CD14-positive monocyte (primary cell): ENCODE results near the gene ZNF837. TPM values are rescaled to one million over a fixed set of nuclear protein-coding genes. Genes with fewer than 3 reads are reported as not detected.

Source experiments
- DNase-seq, 3 donors: peaks; one replicate each; pipeline ENCODE4 v3.0.0-alpha.2; 2011 to 2022
- H2AFZ ChIP-seq: 2 replicates; pipeline ENCODE4 v1.6.0; 2012; ENCODE audit warnings: mild to moderate bottlenecking, low read depth, low read length, inconsistent platforms; ENCODE audit not compliant: insufficient read depth, poor library complexity, severe bottlenecking
- H3K27ac ChIP-seq, 2 donors: 1 replicate in 1 of 2; 2 replicates in 1 of 2; pipeline ENCODE4 v1.5.1; 2012 to 2013; ENCODE audit warnings: low read length in 2 of 2, control low read depth in 1 of 2, inconsistent platforms in 1 of 2, low read depth in 1 of 2, mild to moderate bottlenecking in 1 of 2
- H3K27me3 ChIP-seq, 2 donors: one replicate each; pipeline versions ENCODE4 v1.6.0 to v1.6.1; 2011 to 2013; ENCODE audit warnings: low read length in 2 of 2; ENCODE audit not compliant: control insufficient read depth in 2 of 2, insufficient read depth in 2 of 2
- H3K36me3 ChIP-seq, 2 donors: replicated peaks in 1 of 2; 1 replicate in 1 of 2; 2 replicates in 1 of 2; pipeline versions ENCODE4 v1.5.1 to v1.6.1; 2012 to 2013; ENCODE audit warnings: low read length in 2 of 2, control low read depth in 1 of 2, inconsistent platforms in 1 of 2, mild to moderate bottlenecking in 1 of 2; ENCODE audit not compliant: insufficient read depth in 2 of 2, control insufficient read depth in 1 of 2
- H3K4me1 ChIP-seq, 2 donors: 1 replicate in 1 of 2; 2 replicates in 1 of 2; pipeline versions ENCODE4 v1.5.1 to v1.6.1; 2012 to 2013; ENCODE audit warnings: low read length in 2 of 2, control low read depth in 1 of 2, inconsistent platforms in 1 of 2, mild to moderate bottlenecking in 1 of 2, moderate library complexity in 1 of 2; ENCODE audit not compliant: insufficient read depth in 2 of 2, control insufficient read depth in 1 of 2
- H3K4me2 ChIP-seq: replicated peaks from 2 replicates; pipeline ENCODE3; 2012; ENCODE audit warnings: low read length, moderate library complexity, mild to moderate bottlenecking; ENCODE audit not compliant: poor library complexity, severe bottlenecking; ENCODE audit errors: extremely low read depth
- H3K4me3 ChIP-seq, 3 experiments: fragments of 200-600 bp in 1 of 3; sonication (generic) in 1 of 3; replicated peaks in 1 of 3; 1 replicate in 2 of 3; 2 replicates in 1 of 3; pipeline ENCODE4 v1.5.1; 2011 to 2013; ENCODE audit warnings: low read length in 3 of 3, mild to moderate bottlenecking in 3 of 3, control low read depth in 2 of 3, low read depth in 2 of 3, inconsistent platforms in 1 of 3, moderate library complexity in 1 of 3
- H3K79me2 ChIP-seq: 2 replicates; pipeline ENCODE4 v1.6.0; 2012; ENCODE audit warnings: mild to moderate bottlenecking, control low read depth, inconsistent platforms, low read length, moderate library complexity; ENCODE audit not compliant: insufficient read depth
- H3K9ac ChIP-seq: 2 replicates; pipeline ENCODE4 v1.6.0; 2017; ENCODE audit warnings: low read length, mild to moderate bottlenecking; ENCODE audit not compliant: insufficient read depth, poor library complexity, severe bottlenecking
- H3K9me3 ChIP-seq, 2 donors: replicated peaks in 1 of 2; 1 replicate in 1 of 2; 2 replicates in 1 of 2; pipeline versions ENCODE4 v1.5.1 to v1.6.1; 2012 to 2013; ENCODE audit warnings: low read length in 2 of 2, control low read depth in 1 of 2; ENCODE audit not compliant: control insufficient read depth in 1 of 2, insufficient read depth in 1 of 2
- H4K20me1 ChIP-seq: 2 replicates; pipeline ENCODE4 v1.6.0; 2012; ENCODE audit warnings: mild to moderate bottlenecking, low read length, control low read depth, moderate library complexity; ENCODE audit not compliant: insufficient read depth
- H3K27ac Mint-ChIP-seq, 7 donors: one replicate each; pipeline ENCODE4 v1.8.0; 2020; ENCODE audit warnings: mild to moderate bottlenecking in 7 of 7, mixed read lengths in 7 of 7, moderate library complexity in 6 of 7, inconsistent platforms in 2 of 7
- H3K27me3 Mint-ChIP-seq, 3 donors: one replicate each; pipeline ENCODE4 v1.8.0; 2021 to 2022; ENCODE audit warnings: low read depth in 3 of 3, mild to moderate bottlenecking in 3 of 3, mixed read lengths in 3 of 3, moderate library complexity in 3 of 3, inconsistent platforms in 1 of 3
- H3K36me3 Mint-ChIP-seq, 2 donors: one replicate each; pipeline ENCODE4 v1.8.0; 2020; ENCODE audit warnings: mixed read lengths in 2 of 2, inconsistent platforms in 1 of 2, mild to moderate bottlenecking in 1 of 2
- H3K4me1 Mint-ChIP-seq: one replicate; pipeline ENCODE4 v1.8.0; 2020; ENCODE audit warnings: mild to moderate bottlenecking, mixed read lengths
- H3K4me3 Mint-ChIP-seq, 2 donors: one replicate each; pipeline ENCODE4 v1.8.0; 2020; ENCODE audit warnings: mild to moderate bottlenecking in 2 of 2, mixed read lengths in 2 of 2, moderate library complexity in 1 of 2
- H3K9me3 Mint-ChIP-seq, 7 donors: one replicate each; pipeline ENCODE4 v1.8.0; 2020 to 2022; ENCODE audit warnings: mixed read lengths in 7 of 7, mild to moderate bottlenecking in 6 of 7, moderate library complexity in 6 of 7, inconsistent platforms in 2 of 7
- CTCF ChIP-seq: fragments of 200-600 bp; IDR thresholded peaks from one replicate; pipeline ENCODE4 v1.8.0; 2022; ENCODE audit warnings: antibody characterized with exemption, mild to moderate bottlenecking
- WGBS: methylation state at CpG from one replicate; pipeline ENCODE4 v1.1.5; 2013; ENCODE audit warnings: missing lambda C conversion rate; ENCODE audit not compliant: insufficient coverage; 5-methylcytosine and 5-hydroxymethylcytosine counted together
- intact Hi-C, 2 donors: fragments of 100-400 bp; cut with micrococcal nuclease; formaldehyde crosslinking; loops; one replicate each; pipeline versions ENCODE4 v1.15.0 to v1.15.1; 2023
- polyA plus RNA-seq, 3 donors: library from polyadenylated mRNA; depleted of rRNA in 1 of 3; unstranded in 2 of 3; stranded (reverse) in 1 of 3; fragments of 300-500 nt in 2 of 3; fragments of >200 nt in 1 of 3; fragmentation: Illumina TruSeq in 2 of 3; gene quantifications; 1 replicate in 2 of 3; 2 replicates in 1 of 3; pipeline ENCODE4 v1.2.3, GENCODE V29; 2012 to 2021

The ZNF837 gene
- polyA plus RNA-seq, 3 donors: 0.13 to 0.72 (median 0.33) TPM

- Mint-ChIP-seq H3K4me3 (no peak within 1 kb of the TSS), H3K27ac (no peak within 1 kb of the TSS), H3K27me3 (peaks cover 28 to 60% (median 34%) of the 10 kb centered on the region in 3 donors), H3K4me1 (peaks cover 31% of the 10 kb centered on the region), H3K9me3 (peaks cover 0 to 17% (median 6%) of the 10 kb centered on the region in 7 donors), H3K36me3 (peaks cover 8 to 18% of the 10 kb centered on the region in 2 donors)
- H3K27ac ChIP-seq: no peak within 1 kb of the TSS
- H3K9ac ChIP-seq: no peak within 1 kb of the TSS
- DNase-seq: no peak
- peaks cover 18 to 34% of the 10 kb centered on the region in 2 donors for H3K4me1 ChIP-seq
- H3K36me3 ChIP-seq: peaks cover 0 to 5% of the 10 kb centered on the region in 2 donors
- 97% methylated on average over 16 of the region's 26 CpGs for WGBS
- TF ChIP-seq CTCF: no peak
- H3K4me3 ChIP-seq: no peak within 1 kb of the TSS
- H3K27me3 ChIP-seq: peaks cover 6 to 42% of the 10 kb centered on the region in 2 donors
- no peaks in the 10 kb centered on the region for H4K20me1 ChIP-seq
- H3K9me3 ChIP-seq: peaks cover 0 to 8% of the 10 kb centered on the region in 2 donors
- no peaks in the 10 kb centered on the region for H3K79me2 ChIP-seq
- intact Hi-C loops: no loop called here
- H3K4me2 ChIP-seq: no peak within 1 kb of the TSS
- H2AFZ ChIP-seq: no peak within 1 kb of the TSS
Measured at GRCh38 chr19:58352760-58353671, 27.8 kb downstream of the ZNF837 start, which contains the start of gene A1BG. TSS of gene A1BG (minus strand) at chr19:58353492. CDS start at chr19:58353437, 55 bp downstream.

DNA sequence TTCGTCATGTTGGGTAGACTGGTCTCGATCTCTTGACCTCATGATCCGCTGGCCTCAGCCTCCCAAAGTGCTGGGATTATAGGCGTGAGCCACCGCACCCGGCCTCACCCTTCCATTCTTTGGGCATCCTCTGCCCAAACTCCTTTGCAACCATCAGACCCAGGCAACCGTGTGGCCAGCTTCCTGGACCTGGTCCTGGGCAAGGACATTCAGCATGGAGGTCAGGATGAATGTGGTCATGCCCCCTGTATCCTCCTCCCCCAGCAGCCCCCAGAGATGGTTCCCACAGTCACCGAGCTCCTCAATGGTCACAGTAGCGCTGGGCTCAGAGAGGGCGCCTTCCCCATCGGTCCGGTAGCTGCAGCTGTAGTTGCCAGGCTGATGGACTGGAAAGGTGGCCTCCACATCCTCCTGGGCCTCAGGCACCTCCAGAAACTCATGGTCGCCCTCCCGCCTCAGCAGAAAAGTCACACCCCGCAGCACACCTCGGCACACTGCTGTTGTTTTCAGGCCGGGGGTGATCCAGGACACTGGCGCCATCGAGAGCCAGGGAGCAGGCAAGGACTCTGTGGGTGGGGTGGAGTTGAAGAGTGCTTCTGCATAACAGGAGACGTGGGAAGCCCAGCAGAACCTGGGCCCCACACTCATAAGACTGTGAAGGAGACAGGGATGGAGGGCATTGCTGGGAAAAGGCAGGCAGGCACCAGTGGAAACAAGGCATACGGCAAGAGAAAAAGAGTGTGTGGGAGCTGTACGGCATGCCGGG, 28.7 kb downstream of the ZNF837 start:
- H3K27ac Mint-ChIP-seq: no peak overlapping the region
- Histone ChIP-seq H4K20me1 (no peaks in the 10 kb centered on the region), H3K4me3 (no peak overlapping the region), H3K4me1 (peaks cover 20 to 40% of the 10 kb centered on the region in 2 donors), H2AFZ (no peak overlapping the region), H3K36me3 (peaks cover 0 to 5% of the 10 kb centered on the region in 2 donors), H3K27ac (no peak overlapping the region), H3K9me3 (peaks cover 0 to 8% of the 10 kb centered on the region in 2 donors), H3K27me3 (peaks cover 6 to 41% of the 10 kb centered on the region in 2 donors), H3K9ac (no peak overlapping the region), H3K79me2 (no peaks in the 10 kb centered on the region), H3K4me2 (no peak overlapping the region)
- WGBS: 92% methylated on average over 17 of the region's 23 CpGs
- no peak for DNase-seq
- no peak for TF ChIP-seq CTCF
- peaks cover 23 to 56% (median 31%) of the 10 kb centered on the region in 3 donors for H3K27me3 Mint-ChIP-seq
- intact Hi-C loops: no loop called here
- H3K4me3 Mint-ChIP-seq: no peak overlapping the region
- peaks cover 0 to 12% (median 7%) of the 10 kb centered on the region in 7 donors for H3K9me3 Mint-ChIP-seq
- peaks cover 8 to 18% of the 10 kb centered on the region in 2 donors for H3K36me3 Mint-ChIP-seq
- H3K4me1 Mint-ChIP-seq: peaks cover 33% of the 10 kb centered on the region
